Left cardiac atrium (tissue), 4 donors: ENCODE results near the gene DEPP1. TPM values are rescaled to one million over a fixed set of nuclear protein-coding genes. Genes with fewer than 3 reads are reported as not detected.
A peak's percentile ranks its signal among the peaks of the same experiment; 100 is the strongest.

Experiments used
- ATAC-seq, 2 donors: fragments of 200-7000 bp; cut with Tn5 transposase; one replicate each; pipeline ENCODE4 v1.9.1; 2020; ENCODE audit warnings: mild to moderate bottlenecking in 2 of 2, moderate library complexity in 2 of 2
- DNase-seq: peaks from one replicate; pipeline ENCODE4 v3.0.0-alpha.2; 2020
- intact Hi-C, 2 donors: fragments of 100-400 bp; cut with DNase I; formaldehyde crosslinking; loops; one replicate each; pipeline versions ENCODE4 v1.14.1 to v1.15.1; 2022 to 2023
- total RNA-seq, 2 donors: library from RNA; stranded (reverse); fragmentation: NEBNext Ultra II Directional; extraction: Animal tissue kit (Norgen Biotek cat#: 25700); gene quantifications; one replicate each; pipeline ENCODE4 v1.2.1, GENCODE V29; 2021
- donor health status: DM: no; HTN: yes; CAD: no.
- donor health status: DM: no; HTN: yes; CAD: no; lungs with severe emphysema.
- donor health status: DM: yes; HTN: yes; CAD: no.
- donor health status: Dilated cardiomyopathy.

The DEPP1 gene
- total RNA-seq, 2 donors from 2014 or later, result 36.7 to 49.2 TPM

DNA sequence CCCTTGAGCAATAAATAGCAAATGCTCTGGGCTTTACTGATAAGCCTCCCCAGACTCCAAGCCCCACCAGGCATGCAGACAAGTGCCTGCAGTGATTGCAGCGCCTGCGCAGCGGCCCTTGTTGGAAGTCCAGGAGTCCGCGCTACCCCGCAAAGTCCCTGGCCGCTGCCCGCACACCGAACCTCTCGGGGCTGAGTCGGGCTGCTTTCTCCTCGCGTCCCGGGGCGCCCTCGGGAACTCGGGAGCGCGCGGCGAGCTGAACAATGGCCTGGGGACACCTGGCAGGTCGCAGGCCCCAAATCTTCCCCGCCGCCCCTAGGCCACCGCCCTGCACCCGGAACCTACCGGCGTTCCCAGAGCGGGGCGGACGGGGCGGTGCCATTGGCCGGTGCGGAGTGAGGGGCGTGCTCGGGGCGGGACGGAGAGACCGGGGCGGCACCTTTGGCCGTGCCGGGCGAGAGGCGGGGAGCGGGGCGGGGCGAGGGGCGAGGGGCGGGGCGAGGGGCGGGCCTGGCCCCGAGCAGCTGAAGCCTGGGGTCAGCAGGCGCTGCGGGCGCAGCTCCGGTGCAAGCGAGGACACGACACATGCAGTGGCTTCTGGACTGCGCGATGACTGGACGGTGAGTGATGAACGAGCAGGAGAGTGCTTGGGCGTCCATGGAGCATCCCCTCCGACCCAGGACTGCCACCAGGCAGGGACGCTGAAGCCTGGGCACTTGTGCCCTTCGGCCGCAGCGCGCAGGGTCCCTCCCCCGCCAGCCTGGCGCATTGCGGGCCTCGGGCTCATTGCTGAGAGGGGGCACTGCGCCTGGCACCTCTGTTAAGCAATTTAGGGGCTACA is 19.1 kb downstream of the DEPP1 start, which contains the start of gene RASSF4:
Gene RASSF4, plus strand, starts transcription at position 556 of the 841 bp plus-strand sequence. CDS start 10,401 bp downstream, outside the sequence.
- ATAC-seq, result peak; percentile 94 to 95
- DNase-seq, result peak; percentile 94
- intact Hi-C loops, result no loop called here

- ATAC-seq, result no peak
- intact Hi-C loops, result no loop called here
Measured at GRCh38 chr10:44958898-44959246, 19.7 kb downstream of the DEPP1 start.

GRCh38 chr10:44958196-44958897 is 20.3 kb downstream of the DEPP1 start:
- DNase-seq, result no peak
- intact Hi-C loops, result no loop called here
- peak; percentile 24 to 66 for ATAC-seq

More at GRCh38 chr10:44958898-44959246, 19.7 kb downstream of the DEPP1 start:
- no peak for DNase-seq

- ATAC-seq, result no peak
- intact Hi-C loops, result no loop called here
- no peak for DNase-seq
Measured at GRCh38 chr10:44956717-44957706, 21.6 kb downstream of the DEPP1 start.

DNA sequence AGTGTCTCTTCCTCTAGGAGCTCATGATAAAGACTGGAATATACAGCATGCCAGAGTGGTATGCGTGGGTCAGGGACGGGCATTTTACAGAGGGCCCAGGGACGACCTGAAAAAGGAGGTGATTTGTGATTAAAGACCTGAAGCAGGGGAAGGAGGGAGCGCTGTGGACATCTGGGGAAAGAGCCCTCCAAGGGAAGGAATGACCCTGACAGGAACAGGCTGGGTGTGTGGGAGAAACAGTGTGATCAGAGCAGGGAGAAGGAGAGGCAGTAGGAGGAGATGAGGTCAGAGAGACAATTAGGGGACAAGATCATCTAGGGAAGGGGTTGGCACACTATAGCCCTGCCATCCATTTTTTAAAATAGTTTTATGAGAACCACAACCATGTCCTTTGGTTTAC is 22.4 kb downstream of the DEPP1 start:
- no peak for ATAC-seq
- no peak for DNase-seq
- intact Hi-C loops, result no loop called here

GRCh38 chr10:44955413-44956070 is 23.1 kb downstream of the DEPP1 start:
- intact Hi-C loops, result no loop called here
- no peak for ATAC-seq
- no peak for DNase-seq

- intact Hi-C loops, result no loop called here
Measured at GRCh38 chr10:44954962-44955361, 23.6 kb downstream of the DEPP1 start.

GRCh38 chr10:44954042-44954441 is 24.6 kb downstream of the DEPP1 start:
- intact Hi-C loops, result no loop called here
- no peak for ATAC-seq
- DNase-seq, result no peak

More at GRCh38 chr10:44954962-44955361, 23.6 kb downstream of the DEPP1 start:
- DNase-seq, result no peak
- no peak for ATAC-seq

GRCh38 chr10:44952779-44953231 is 25.8 kb downstream of the DEPP1 start:
- DNase-seq (no peak), ATAC-seq (no peak)
- intact Hi-C loops, result no loop called here

- DNase-seq (no peak), ATAC-seq (no peak)
- intact Hi-C loops, result no loop called here
Measured at GRCh38 chr10:44951576-44952226, 26.9 kb downstream of the DEPP1 start.

GRCh38 chr10:44950326-44951225 is 28.0 kb downstream of the DEPP1 start:
- DNase-seq, result no peak
- no peak for ATAC-seq
- intact Hi-C loops, result no loop called here

DNA sequence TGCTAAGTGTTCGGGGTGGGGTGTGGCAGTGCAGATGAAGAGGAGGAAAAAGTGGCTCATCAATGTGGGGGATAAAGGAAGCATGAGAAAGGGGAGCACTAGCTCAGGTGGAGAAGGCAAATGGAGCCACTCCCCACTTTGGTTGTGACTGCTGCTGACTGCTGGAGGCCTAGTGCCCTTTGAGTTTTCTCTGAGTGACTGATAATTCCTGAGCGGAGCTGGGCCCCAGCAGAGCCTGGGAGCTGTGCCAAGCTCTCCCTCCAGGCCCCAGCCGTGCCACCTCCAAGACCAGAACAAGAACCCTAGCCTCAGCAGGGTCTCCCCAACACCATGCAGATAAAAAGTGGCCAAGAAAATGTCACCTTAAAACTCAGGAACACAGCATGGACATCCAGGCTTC is 28.7 kb downstream of the DEPP1 start:
- intact Hi-C loops, result no loop called here
- ATAC-seq, result peak; percentile 17 to 68

GRCh38 chr10:44949127-44949802 is 29.3 kb downstream of the DEPP1 start:
- ATAC-seq (peak in 1 of 2 donors; percentile 32), DNase-seq (no peak)
- intact Hi-C loops, result no loop called here

More for the DNA sequence above, 28.7 kb downstream of the DEPP1 start:
- no peak for DNase-seq

DNA sequence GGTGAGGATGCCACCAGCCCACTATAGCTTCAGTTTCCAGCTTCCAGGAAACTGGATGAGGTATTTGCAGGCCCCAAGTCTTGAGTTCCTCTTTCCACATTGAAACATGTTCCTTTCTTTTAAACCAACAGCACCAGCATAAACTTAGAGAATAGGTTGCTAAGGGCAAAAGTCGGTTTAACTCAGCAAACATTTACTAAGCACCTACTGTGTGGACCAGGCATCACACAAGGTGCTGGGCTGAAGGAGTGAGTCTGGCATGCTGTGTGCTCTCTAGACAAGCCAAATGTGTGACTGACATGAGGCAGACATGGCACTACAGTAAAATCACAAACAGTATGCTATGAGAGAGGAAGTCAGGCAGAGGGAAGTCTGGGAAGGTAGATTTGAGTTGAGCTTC is 30.0 kb downstream of the DEPP1 start:
- DNase-seq, result no peak
- peak; percentile 75 to 76 for ATAC-seq
- intact Hi-C loops, result no loop called here

GRCh38 chr10:44947371-44948152 is 31.0 kb downstream of the DEPP1 start:
- ATAC-seq (peak; percentile 10 to 21), DNase-seq (no peak)
- intact Hi-C loops, result no loop called here

- DNase-seq (no peak), ATAC-seq (peak in 1 of 2 donors; percentile 46)
- intact Hi-C loops, result no loop called here
Measured at GRCh38 chr10:44946205-44946604, 32.4 kb downstream of the DEPP1 start.
